Gastroesophageal sphincter (tissue), 4 donors: Measurements from ENCODE around the gene PPM1N. TPM values are rescaled to one million over a fixed set of nuclear protein-coding genes. Genes with fewer than 3 reads are reported as not detected.

Experiments
- ATAC-seq: fragments of 150-250 bp; one replicate; pipeline ENCODE4 v1.9.1; 2016; ENCODE audit warnings: mild to moderate bottlenecking, moderate library complexity
- H3K27ac ChIP-seq, 4 donors: fragments of 200-600 bp; sonication (generic) in 3 of 4; 1 replicate in 3 of 4; 2 replicates in 1 of 4; pipeline ENCODE4 v1.5.1; 2016 to 2019
- H3K27me3 ChIP-seq: fragments of 200-600 bp; sonication (generic); one replicate; pipeline ENCODE4 v1.5.1; 2019
- H3K36me3 ChIP-seq, 2 donors: fragments of 200-600 bp; sonication (generic); one replicate each; pipeline ENCODE4 v1.5.1; 2019; ENCODE audit warnings: control low read depth in 1 of 2
- H3K4me1 ChIP-seq, 3 donors: fragments of 200-600 bp; sonication (generic); 1 replicate in 2 of 3; 2 replicates in 1 of 3; pipeline ENCODE4 v1.5.1; 2016 to 2019; ENCODE audit warnings: control low read depth in 2 of 3
- H3K4me3 ChIP-seq, 2 donors: fragments of 200-600 bp; sonication (generic); one replicate each; pipeline ENCODE4 v1.5.1; 2019; ENCODE audit warnings: mild to moderate bottlenecking in 1 of 2, moderate library complexity in 1 of 2
- H3K9me3 ChIP-seq, 3 donors: fragments of 200-600 bp; sonication (generic); one replicate each; pipeline ENCODE4 v1.5.1; 2017 to 2019; ENCODE audit warnings: control low read depth in 2 of 3
- EP300 ChIP-seq: sonication (generic); formaldehyde crosslinking; IDR thresholded peaks from one replicate; pipeline ENCODE4 v1.6.1; 2017; ENCODE audit warnings: antibody characterized with exemption, mild to moderate bottlenecking
- POLR2A ChIP-seq, 2 donors: fragments of 450-650 bp; IDR thresholded peaks; one replicate each; pipeline ENCODE4 v1.6.1; 2017; ENCODE audit warnings: antibody characterized with exemption in 2 of 2, mild to moderate bottlenecking in 2 of 2, moderate library complexity in 1 of 2
- POLR2AphosphoS5 ChIP-seq: sonication (generic); formaldehyde crosslinking; IDR thresholded peaks from one replicate; pipeline ENCODE4 v1.6.1; 2017; ENCODE audit warnings: antibody characterized with exemption
- WGBS, 2 donors: methylation state at CpG; one replicate each; pipeline ENCODE4 v1.1.5; 2018; ENCODE audit warnings: low coverage in 1 of 2; 5-methylcytosine and 5-hydroxymethylcytosine counted together
- total RNA-seq, 4 donors: library from RNA; depleted of rRNA; stranded (reverse); fragments of >200 nt; gene quantifications; one replicate each; pipeline ENCODE4 v1.1.0, GENCODE V29; 2016
- TF ChIP-seq, protein P1 (sequence below), 4 experiments: fragments of 200-600 bp in 2 of 4; fragments of 450-650 bp in 2 of 4; sonication (generic) in 1 of 4; IDR thresholded peaks; one replicate each; pipeline ENCODE4 v1.5.1; 2017 to 2019; ENCODE audit warnings: antibody characterized with exemption in 4 of 4, mild to moderate bottlenecking in 2 of 4, moderate library complexity in 2 of 4

The PPM1N gene
- total RNA-seq, 4 donors from 2014 or later = 0.96 to 3.2 (median 2.1) TPM

DNA sequence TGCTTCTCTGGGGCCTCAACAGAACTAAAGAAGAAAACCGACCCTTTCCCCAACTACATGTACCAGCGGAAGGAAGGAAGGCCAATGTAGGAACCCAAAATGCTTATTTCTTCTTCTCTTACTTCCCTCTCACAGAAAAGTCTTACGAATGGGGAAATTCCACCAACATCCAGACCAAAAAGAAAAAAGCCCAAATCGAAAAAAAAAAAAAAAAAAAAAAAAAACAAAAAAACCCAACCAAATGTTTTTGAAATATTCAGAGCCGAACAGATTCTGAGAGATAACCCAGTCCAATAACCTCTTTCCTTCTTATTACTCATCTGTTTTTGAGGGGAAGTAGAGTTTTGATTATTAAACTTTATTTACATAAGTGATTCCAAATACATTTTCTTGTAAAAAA, 3.9 kb downstream of the PPM1N start:
- H3K27ac ChIP-seq = no peak overlapping the region
- 66 to 73% methylated on average over 3 to 4 of the region's 5 CpGs for WGBS, 2 donors
- no peak for ATAC-seq
- H3K27me3 ChIP-seq = peaks cover 39% of the 10 kb centered on the region
- H3K4me3 ChIP-seq = no peak overlapping the region
- H3K4me1 ChIP-seq = peaks cover 0 to 39% (median 21%) of the 10 kb centered on the region in 3 donors
- TF ChIP-seq POLR2A (IDR thresholded peaks at IDR 0.05) (no peak), EP300 (no peak), POLR2AphosphoS5 (no peak)
- TF ChIP-seq, protein P1, sequence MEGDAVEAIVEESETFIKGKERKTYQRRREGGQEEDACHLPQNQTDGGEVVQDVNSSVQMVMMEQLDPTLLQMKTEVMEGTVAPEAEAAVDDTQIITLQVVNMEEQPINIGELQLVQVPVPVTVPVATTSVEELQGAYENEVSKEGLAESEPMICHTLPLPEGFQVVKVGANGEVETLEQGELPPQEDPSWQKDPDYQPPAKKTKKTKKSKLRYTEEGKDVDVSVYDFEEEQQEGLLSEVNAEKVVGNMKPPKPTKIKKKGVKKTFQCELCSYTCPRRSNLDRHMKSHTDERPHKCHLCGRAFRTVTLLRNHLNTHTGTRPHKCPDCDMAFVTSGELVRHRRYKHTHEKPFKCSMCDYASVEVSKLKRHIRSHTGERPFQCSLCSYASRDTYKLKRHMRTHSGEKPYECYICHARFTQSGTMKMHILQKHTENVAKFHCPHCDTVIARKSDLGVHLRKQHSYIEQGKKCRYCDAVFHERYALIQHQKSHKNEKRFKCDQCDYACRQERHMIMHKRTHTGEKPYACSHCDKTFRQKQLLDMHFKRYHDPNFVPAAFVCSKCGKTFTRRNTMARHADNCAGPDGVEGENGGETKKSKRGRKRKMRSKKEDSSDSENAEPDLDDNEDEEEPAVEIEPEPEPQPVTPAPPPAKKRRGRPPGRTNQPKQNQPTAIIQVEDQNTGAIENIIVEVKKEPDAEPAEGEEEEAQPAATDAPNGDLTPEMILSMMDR (IDR thresholded peaks at IDR 0.05) = no peak
- H3K36me3 ChIP-seq = no peaks in the 10 kb centered on the region
- H3K9me3 ChIP-seq = no peaks in the 10 kb centered on the region

DNA sequence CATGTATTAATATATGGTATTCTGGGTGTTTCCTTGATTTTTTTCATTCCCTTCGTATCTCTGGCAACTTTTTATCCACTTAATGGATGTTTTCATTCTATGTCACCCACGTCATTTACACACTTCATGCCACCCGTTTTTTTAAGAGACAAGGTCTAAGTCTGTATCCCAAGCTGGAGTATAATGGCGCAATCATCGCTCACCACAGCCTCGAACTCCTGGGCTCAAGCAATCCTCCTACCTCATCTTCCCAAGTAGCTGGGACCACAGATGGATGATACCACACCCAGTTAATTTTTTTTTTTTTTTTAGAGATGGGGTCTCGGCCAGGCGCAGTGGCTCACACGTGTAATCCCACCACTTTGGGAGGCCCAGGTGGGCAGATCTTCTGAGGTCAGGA, 5.7 kb downstream of the PPM1N start:
- peaks cover 21% of the 10 kb centered on the region for H3K27me3 ChIP-seq
- H3K4me3 ChIP-seq = no peak overlapping the region
- no peak for ATAC-seq
- WGBS, 2 donors = 71 to 86% methylated on average over 5 to 7 of the region's 9 CpGs
- H3K4me1 ChIP-seq = peaks cover 0 to 21% (median 6%) of the 10 kb centered on the region in 3 donors
- TF ChIP-seq POLR2A (IDR thresholded peaks at IDR 0.05) (no peak), EP300 (no peak), POLR2AphosphoS5 (no peak)
- TF ChIP-seq, protein P1 (IDR thresholded peaks at IDR 0.05) = no peak
- H3K9me3 ChIP-seq = no peaks in the 10 kb centered on the region
- H3K36me3 ChIP-seq = no peaks in the 10 kb centered on the region
- no peak overlapping the region for H3K27ac ChIP-seq

DNA sequence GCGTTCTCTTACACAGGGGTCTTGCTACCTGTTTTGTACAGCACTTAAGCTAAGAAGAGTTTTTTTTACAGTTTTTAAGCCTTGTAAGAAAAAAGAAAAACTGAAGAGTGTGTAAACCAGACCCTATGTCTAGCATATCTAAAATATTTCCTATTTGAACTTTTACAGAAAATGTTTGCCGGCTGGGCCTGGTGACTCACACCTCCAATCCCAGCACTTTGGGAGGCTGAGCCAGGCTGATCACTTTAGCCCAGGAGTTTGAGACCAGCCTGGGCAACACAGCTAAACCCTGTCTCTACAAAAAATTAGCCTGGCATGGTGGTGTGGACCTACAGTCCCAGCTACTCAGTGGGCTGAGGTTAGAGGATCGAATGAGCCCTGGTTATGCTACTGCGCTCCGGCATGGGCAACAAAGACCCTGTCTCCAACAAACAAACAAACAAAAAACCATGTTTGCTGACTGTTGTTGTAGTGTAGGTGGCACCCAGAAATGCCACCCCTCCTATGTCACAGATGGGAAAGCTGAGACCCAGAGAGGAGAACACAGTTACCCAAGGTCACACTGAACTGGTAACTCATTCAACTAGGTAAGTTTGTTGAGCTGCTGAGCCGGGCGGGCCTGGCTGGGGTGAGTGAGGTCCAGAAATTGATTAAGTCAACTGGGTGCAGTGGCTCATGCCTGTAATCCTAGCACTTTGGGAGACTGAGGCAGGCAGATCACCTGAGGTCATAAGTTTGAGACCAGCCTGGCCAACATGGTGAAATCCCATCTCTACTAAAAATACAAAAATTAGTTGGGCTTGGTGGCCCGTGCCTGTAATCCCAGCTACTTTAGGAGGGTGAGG, 7.1 kb downstream of the PPM1N start:
- Histone ChIP-seq H3K4me1 (peaks cover 0 to 23% (median 0%) of the 10 kb centered on the region in 3 donors), H3K27me3 (peaks cover 7% of the 10 kb centered on the region), H3K9me3 (no peaks in the 10 kb centered on the region), H3K4me3 (no peak overlapping the region), H3K36me3 (no peaks in the 10 kb centered on the region), H3K27ac (peak overlapping the region; percentile 82 to 97 (median 92))
- TF ChIP-seq POLR2AphosphoS5 (no peak), EP300 (no peak), POLR2A (IDR thresholded peaks at IDR 0.05) (no peak)
- TF ChIP-seq, protein P1 (IDR thresholded peaks at IDR 0.05) = no peak
- 51 to 85% methylated on average over 3 to 4 of the region's 8 CpGs for WGBS, 2 donors
- no peak for ATAC-seq

DNA sequence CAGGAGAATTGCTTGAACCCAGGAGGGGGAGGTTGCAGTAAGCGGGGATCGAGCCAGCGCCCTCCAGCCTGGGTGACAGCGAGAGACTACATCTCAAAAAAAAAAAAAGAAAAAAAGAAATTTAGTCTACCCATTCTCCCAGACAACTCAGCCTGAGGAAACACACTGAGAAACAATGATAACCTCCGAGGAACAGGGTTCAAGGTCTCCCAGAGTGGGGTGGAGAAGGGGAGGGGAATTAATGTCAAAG, 7.7 kb downstream of the PPM1N start:
- no peaks in the 10 kb centered on the region for H3K9me3 ChIP-seq
- peak overlapping the region; percentile 82 to 97 (median 92) for H3K27ac ChIP-seq
- H3K36me3 ChIP-seq = no peaks in the 10 kb centered on the region
- WGBS, 2 donors = 58% methylated on average over 4 of the region's 5 CpGs; no CpG with 5 or more reads in 1 of the 2 donors
- peaks cover 1% of the 10 kb centered on the region for H3K27me3 ChIP-seq
- H3K4me3 ChIP-seq = peak overlapping the region in 1 of 2 donors; percentile 100
- H3K4me1 ChIP-seq = peaks cover 0 to 28% (median 0%) of the 10 kb centered on the region in 3 donors
- TF ChIP-seq, protein P1 (IDR thresholded peaks at IDR 0.05) = no peak
- TF ChIP-seq POLR2A (IDR thresholded peaks at IDR 0.05) (no peak), EP300 (no peak), POLR2AphosphoS5 (no peak)
- ATAC-seq = no peak
